Measurements from ENCODE around the gene NUDT7. TPM values are rescaled to one million over a fixed set of nuclear protein-coding genes. Genes with fewer than 3 reads are reported as not detected.

The NUDT7 gene
- total RNA-seq (2014; rRNA removed; shearing (Covaris generic)), result 8.8 and 13.8 TPM in 2 replicates

DNA sequence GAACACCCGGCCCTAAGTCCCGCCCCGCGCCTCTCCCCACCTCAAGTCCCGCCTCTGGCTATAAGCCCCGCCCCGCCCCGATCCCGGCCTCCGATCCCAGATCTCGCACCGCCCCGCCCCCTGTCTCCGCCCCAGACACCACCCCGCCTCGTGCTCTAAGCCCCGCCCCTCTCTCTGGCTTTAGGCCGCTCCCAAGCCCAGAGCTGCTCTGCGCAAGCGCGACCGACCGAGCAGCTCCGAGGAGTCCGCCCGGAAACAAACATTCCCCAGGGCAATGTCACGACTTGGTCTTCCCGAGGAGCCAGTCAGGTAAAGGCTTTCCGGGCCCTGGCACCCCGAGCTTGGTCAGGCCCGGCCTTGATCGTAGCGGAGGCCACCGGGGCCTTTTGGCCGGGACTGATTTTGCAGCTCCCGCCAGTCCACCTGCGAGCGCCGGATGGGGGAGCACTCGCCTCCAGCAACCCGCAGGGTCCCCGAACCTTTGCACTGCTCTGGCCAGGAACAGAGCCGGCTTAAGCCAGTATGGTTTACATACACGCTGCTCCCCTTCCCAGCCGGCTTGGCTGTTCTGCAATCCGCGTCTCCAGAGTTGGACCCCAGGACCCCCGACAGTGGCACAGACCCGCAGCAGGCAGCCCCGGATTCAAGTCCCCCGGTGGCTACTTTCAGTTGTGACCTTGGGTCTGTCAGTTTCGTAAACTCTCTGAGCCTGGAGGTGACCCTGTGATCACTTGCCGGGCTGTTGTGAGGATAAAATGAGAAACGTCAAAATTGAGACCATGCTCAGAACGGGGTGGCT lies at the start of gene NUDT7:
TSS of gene NUDT7 (plus strand) at position 206 of the 799 bp plus-strand sequence. CDS start at position 275, 69 bp downstream.
- peak; percentile 95 for DNase-seq (ENCODE audit: low read depth)

DNA sequence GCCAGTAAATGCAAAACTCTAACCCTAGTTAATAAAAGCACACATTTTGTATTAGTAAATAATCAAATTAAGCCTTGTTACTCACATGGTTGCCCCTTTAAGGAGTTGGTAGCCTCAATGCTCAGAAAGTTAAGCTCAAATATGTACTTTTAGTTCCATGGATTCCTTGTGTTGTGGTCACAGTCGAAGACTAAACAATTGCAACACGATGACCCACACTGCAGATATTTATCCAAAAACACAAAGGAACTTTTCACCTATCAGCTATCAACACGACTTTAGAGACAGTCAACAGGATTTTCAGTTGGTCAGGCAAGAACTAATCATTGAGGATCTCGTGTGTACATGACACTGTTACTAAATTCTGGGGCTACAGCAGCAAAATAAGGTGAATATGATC lies 47.4 kb upstream of the NUDT7 start:
- peak; percentile 28 for DNase-seq (ENCODE audit: low read depth)

DNA sequence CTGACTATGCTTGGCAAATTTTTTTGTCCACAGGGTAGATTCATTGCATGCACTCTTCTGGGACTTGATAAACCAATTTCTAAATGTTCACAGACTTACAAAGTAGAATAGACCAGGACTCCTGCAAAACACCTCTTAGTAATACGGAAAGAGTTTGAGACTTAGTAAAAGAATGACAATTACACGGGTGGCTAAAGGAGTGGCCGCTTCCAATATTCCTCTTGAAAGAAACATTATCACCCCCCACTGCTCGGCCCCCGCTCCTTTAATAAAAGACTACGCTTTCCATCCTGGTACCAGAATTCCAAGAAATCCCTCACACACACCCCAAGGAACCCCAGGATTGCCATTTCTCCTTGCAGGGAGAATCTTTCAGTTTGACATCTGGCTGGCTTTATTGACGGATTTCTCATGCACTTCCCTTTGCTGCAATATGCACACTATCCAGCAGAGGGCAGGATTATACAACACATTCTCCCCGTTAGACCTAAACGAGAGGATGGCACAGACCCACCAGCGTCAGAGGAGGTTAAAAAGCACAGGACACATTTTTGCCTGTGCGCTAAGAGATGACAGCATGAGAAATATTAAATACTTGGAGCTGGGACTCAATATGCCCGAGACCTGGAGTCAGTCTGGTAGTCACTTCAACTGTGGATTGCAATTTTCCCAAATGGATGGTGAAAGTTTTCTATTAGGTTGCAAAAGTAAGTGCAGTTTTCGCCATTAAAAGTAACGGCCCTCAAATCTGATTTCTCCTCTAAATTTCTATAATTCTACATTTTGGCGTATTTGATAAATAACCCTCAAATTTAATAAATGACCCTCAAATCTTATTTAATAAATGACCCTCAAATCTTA lies 46.6 kb upstream of the NUDT7 start:
- peak; percentile 76 for DNase-seq (ENCODE audit: low read depth)

DNA sequence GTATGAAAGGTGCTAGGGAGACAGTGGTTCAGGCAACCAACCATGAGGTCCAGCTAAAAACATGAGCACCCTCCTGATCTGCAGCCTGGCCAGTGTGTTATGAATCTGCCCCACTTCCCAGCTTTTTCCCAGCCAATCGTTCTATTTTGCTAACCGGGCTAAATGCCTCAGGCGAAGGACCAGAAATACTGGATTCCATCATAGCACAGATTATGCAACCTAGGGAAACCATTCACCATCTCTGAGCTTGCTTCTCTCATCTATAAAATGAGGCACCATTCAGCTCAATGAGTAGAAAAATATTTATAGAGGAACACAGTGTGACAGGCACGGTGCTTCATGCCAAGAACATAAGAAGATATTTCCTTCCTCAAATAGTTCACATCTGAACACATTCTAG lies 45.2 kb upstream of the NUDT7 start:
- peak; percentile 59 for DNase-seq (ENCODE audit: low read depth)

DNA sequence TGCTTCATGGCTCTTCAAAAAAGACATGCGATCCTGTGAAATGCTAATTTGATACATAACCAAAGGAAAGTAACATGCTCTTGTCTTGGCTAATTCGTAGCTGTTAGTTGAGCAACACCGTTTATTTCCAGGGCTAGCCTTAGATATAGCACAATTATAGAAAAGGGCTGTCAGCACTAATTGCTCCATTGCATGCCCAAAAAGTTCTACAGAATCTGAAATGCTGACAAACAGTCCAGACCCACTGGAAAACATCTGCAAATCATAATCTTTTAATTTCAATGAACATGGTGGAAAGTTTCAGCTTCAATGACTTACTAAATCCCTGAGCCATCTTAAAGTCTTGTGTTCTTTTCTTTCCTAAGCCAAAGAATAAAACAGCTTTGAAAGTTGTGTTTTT lies 42.9 kb upstream of the NUDT7 start:
- DNase-seq (ENCODE audit: low read depth), result no peak

DNA sequence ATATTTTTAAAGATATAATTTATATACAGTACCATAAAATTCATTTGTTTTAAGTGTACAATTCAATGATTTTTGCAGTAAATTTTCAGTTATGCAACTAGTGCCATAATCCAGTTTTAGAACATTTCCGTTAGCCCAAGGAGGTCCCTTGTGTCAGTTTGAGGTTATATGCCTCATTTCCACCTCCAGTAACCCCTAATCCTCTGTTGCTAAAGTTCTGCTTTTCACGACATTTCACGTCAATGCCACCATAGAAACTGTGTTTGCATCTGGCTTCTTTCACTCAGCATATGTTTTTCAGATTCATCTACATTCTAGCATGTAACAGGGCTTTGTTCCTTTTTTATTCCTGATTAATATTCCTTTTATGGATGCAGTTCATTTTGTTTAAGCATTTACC lies 42.4 kb upstream of the NUDT7 start:
- peak; percentile 49 for DNase-seq (ENCODE audit: low read depth)

DNA sequence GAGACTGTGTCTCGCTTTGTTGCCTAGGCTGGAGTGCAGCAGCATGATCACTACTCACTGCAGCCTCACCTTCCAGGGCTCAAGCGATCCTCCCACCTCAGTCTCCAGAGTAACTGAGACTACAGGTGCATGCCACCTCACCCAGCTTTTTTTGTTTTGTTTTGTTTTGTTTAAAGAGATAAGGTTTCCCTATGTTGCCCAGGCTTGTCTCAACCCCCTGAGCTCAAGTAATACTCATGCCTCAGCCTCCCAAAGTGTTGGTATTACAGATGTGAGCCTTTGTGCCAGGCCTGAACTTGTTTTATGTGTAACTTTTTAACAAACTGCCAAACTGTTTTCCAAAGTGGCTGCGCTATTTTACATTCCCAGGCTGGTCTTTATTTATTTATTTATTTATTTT lies 41.8 kb upstream of the NUDT7 start:
- no peak for DNase-seq (ENCODE audit: low read depth)

DNA sequence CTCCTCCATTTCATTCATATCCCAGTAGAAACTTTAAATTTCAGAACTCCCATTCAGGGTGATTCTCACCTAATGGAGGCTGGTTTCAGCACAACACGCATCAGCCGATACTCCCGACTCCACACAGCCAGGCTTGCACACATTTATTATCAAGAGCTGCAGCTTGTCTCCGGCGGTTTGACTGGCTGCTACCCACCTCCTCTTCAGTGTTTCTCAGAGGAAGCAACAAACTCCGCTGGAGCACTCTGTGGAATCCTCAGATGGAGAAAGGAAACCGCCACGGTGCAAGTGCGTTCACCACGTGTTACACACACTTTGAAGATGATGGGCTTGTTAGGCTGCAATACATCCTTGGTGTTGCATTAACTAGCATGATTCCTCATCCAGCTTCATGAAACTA lies 39.7 kb upstream of the NUDT7 start:
- DNase-seq (ENCODE audit: low read depth), result no peak

DNA sequence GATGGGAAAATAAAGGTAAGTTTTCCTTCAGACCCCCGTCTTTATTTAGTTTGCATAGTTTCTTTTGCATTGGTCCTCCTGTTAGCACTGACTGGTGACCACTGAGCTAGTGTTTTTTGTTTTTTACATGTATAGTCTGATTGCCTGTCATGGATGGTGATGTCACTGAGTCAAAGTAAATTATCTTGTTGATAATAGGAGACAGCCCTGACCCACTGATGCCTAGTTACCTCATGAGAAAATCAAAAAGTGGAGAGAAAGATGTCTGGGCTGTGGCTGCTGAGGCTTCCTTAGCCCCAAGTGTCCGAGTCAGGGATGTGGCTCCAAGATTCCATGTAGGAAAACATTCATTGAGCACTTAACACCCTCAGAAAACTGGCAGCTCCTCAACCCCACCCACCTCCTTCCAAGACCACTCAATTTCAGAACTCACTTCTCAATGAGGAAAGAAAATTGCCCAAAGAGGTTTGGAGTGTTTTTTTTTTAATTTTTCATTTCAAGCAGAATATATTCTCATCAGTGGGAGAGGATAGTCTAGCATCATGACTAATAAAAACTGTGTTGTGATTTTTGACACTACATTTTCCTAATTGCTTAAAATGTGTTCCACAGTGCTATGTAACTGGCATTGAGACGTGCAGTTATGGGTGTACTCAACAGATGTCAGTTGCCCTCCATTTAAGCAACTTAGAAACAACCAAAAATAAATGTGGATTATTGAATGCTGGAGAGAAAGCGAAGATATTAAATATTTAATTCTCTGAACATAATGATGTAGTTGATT lies 38.7 kb upstream of the NUDT7 start:
- no peak for DNase-seq (ENCODE audit: low read depth)

DNA sequence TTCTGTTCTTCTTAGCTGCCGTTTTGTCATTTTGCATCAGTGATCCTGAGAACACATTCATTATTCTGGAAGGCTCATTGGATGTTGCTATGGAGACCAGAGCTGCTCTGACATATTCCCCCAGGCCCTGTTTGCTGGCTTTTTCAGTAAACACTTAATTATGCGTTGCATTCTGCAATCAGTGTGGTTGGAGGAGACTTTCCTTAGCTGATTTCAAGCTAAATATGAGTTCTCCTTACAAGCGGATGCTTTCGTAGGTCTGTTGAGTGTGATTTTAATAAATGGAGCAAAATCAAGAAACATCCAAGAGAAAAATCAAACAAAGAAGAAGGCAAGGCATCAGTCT lies 38.2 kb upstream of the NUDT7 start:
- peak; percentile 24 for DNase-seq (ENCODE audit: low read depth)

DNA sequence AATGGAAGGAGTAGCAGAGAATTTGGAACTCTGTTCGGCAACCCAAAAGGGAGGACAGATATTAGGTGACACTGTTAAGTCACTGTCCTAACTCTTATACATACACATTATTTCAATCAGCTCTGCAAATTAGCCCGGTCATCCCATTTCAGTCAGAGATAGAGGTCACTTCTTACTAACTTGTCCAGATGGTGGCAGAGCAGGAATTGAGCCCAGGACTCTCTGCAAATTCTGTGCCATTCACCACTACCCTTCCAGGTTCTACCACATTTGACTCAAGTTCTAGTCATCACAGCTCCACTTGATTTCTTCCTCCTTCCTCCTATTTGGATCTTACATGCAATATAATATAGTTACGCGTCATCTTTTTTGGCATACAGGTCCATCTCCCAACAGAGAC lies 35.9 kb upstream of the NUDT7 start:
- peak; percentile 42 for DNase-seq (ENCODE audit: low read depth)

DNA sequence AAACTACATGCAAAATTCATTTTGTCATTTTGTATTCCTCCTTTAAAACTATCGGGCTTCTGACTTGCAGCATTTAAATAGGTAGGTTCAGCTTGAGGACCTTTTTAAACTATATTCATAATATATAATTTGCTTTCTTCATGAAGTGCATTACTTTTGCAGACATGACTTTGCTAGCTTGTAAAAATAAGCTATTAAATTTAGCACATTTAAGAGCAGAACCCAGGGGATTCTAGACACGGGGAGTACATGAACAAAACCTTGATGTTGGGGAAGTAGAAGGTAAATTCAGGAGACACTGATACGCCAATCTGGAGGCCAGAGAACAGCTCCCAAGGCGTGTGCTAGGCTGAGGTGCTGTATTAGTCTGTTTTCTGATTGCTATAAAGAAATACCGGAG lies 32.3 kb upstream of the NUDT7 start:
- DNase-seq (ENCODE audit: low read depth), result no peak

DNA sequence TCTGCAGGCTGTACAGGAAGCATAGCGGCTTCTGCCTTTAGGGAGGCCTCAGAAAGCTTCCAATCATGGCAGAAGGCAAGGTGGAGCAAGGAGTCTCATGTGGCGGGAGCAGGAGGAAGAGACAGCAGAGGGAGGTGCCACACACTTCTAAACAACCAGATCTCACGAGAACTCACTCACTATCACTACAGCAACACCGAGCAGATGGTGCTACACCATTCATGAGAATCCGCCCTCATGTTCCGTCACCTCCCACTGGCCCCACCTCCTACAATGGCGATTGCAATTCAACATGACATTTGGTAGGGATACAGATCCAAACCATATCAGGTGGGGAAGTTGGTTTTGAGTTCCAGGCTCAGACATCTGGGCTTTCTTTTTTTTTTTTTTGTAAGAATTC lies 31.9 kb upstream of the NUDT7 start:
- no peak for DNase-seq (ENCODE audit: low read depth)

DNA sequence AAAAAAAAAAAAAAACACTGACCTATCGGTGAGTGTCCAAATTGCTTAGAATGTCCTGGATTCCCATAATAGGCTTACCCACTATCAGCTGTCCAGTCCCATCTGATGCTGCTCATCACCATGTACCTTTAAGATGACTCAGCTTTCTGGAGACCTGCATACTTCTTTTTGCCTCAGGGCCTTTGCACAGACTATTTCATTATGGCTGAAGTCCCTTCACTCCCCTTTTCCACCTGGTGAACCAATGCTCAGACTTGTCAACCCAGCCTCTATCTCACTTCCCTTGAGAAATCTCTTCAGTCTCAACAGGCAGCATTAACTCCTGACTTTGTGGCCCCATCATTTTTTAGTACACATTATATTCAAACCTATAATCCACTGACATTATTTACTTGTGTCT lies 29.7 kb upstream of the NUDT7 start:
- no peak for DNase-seq (ENCODE audit: low read depth)

DNA sequence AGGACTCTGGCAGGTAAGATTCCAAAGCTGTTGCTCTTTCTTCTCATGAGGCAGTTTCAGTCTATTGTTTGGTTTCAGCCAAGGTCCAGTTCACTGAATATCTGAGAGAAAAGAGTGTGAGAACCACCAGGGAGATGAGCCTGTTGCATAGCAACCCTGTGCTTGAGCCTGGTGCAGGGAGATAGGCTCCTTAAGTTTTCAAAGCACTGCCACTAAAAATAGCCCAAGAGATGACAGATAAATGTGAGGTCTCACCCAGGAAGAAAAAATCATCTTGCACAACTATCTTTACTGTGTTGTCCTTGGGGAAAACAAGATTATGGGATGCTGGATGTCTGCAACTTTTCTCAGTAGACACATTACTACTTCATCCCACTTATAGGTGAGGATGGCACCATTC lies 26.2 kb upstream of the NUDT7 start:
- no peak for DNase-seq (ENCODE audit: low read depth)

DNA sequence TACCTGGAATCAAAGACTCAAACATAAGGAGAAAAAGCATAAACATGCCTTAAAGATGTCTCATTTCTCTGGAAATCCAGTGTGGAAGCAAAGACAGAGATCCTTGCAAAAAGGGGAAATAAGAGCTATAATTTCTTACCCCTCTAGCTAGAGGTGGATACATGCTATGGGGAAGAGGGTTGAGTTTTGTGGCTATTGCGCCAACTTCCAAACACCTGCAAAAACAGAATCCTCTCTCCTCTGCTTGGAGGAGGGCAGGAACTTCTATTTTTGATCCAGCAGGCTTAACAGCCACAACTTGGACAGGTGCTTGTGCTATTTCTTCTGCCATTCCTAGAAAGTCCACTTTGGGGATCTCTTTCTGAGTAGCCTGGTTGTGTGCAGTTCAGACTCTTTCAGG lies 21.5 kb upstream of the NUDT7 start:
- no peak for DNase-seq (ENCODE audit: low read depth)

DNA sequence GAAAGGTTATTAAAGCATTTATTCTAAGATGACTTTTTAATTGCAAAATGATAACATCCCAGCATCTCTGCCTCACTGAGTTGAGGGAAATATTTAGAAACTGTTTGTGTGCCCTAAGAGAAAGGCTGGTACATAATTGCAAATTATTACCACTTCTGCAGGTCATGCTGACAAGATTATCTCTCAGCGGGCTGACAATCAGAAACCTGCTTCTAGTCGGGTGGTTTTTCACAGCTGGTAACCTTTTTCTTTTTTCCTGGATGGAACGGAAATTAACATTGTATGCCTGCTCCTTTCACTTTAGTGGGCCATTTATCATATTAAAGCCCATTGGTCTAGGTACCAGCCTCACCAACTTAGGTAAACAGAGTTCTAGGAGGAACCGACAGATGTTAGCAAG lies 17.0 kb upstream of the NUDT7 start:
- DNase-seq (ENCODE audit: low read depth), result no peak

DNA sequence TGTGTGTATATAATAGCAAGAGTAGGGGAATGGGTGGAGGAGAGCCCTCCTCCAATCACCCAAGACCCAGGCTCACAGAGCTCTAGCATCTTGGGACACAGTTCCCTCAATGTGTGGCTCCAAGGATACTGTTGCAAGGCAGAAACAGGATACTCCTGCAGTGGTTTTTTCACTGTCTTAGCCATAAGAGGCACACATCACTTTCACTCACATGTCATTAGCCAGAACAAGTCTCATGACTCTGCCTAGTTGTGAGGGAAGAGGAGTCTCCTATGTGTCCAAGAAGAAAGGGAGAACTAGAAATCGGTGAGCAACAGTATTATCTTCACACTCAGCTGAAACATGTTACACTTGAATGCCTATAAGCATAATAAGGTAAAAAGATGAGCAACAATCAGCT lies 11.1 kb upstream of the NUDT7 start:
- peak; percentile 7 for DNase-seq (ENCODE audit: low read depth)

DNA sequence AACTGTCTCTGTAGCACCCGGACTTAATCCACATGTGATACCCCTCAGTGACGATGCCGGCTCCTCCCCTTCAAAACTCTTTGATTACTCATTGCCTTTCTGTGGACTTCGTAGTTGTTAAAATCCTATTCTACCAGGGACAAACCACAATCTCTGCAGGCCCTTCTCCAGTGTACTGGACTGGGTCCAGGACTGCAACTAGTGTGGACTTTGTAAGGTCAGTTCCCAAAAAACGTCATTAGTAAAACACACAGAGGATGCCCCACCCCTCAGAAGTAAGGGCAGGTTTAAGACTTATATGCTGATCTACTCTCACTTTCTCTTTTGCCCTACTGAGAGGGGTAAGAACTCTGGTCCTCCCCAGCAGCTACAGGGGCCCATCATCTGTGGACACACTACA lies 10.5 kb upstream of the NUDT7 start:
- DNase-seq (ENCODE audit: low read depth), result peak; percentile 75

DNA sequence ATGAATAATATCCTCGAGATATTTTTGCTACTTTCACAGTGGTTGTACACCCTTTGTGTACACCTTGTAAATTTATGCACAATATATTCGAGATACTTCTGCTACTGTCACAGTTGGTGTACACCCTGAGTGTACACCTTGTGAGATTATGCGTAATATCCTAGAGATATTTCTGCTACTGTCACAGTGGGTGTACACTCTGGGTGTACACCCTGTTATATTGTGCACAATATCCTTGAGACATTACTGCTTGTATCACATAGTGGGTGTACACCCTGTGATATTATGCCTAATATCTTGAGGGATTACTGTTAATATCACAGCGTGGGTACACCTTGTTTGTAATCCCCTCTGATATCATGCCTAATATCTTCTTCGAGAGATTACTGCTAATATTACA lies 7.2 kb upstream of the NUDT7 start:
- DNase-seq (ENCODE audit: low read depth), result no peak

DNA sequence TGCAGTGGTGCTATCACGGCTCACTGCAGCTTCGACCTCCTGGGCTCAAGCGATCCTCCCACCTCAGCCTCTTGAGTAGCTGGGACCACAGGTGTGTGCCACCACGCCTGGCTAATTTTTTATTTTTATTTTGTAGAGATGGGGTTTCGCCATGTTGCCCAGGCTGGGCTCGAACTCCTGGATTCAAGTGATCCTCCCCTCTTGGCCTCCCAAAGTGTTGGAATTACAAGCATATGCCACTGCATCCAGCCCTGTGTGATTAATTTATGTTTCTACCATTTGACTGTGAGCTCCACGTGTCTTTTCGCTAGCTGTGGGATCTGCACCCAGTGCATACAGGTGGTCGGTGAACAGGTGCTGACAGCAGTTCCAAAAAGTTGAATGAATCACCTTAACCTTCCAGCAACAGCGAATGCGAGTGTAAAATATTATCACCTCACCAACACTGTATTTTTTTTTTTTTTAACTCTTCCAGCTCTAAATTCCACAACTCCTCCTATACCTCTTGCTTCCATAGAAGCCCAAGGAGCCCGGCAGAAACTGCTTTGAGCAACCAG lies 484 bp upstream of the NUDT7 start:
- DNase-seq (ENCODE audit: low read depth), result no peak

DNA sequence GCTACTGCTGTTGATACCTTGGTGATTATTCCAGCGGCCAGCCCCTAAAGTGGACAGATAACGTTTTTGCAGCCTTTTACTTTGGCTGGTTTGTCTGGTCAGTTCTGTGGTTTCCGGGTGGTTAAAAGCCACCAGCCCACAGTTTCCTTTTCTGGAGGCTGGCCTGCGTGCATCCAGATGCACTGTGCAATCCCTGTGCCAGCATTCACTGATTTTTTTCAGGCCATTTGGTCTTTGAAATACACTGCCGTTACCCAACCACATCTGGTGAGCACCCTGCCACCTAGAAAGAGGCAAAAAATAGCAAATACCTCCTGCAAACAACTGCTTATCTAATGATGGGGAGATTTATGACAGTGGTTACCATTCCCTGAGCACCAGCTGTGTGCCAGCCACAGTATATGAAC lies 797 bp downstream of the NUDT7 start:
- DNase-seq (ENCODE audit: low read depth), result peak; percentile 97
